ENCODE results near the gene FAM120B. TPM values are rescaled to one million over a fixed set of nuclear protein-coding genes. Genes with fewer than 3 reads are reported as not detected.

FAM120B gene
- total RNA-seq, 1 experiment from 2014 or later, result 15.2 TPM

- ChIA-PET POLR2A (no interaction called here), CTCF (interaction anchor here (1.4 to 1.6 kb wide), 2 partner anchors 32 to 88 kb away, joined by 3 to 5 read pairs; no protein-coding TSS in a partner anchor)
- Mint-ChIP-seq H3K27ac (no peak overlapping the region), H3K9me3 (no peaks in the 10 kb centered on the region), H3K4me3 (no peak overlapping the region), H3K4me1 (peaks cover 7% of the 10 kb centered on the region), H3K36me3 (no peaks in the 10 kb centered on the region), H3K27me3 (ENCODE audit: low read depth) (no peaks in the 10 kb centered on the region)
- no peak for TF ChIP-seq ZNF263 (CRISPR knock-in tag; IDR thresholded peaks at IDR 0.05; ENCODE audit: low read depth)
- TF ChIP-seq ZBTB43 (CRISPR knock-in tag; IDR thresholded peaks at IDR 0.05), result no peak
- no peak for TF ChIP-seq ZMAT4 (CRISPR knock-in tag; IDR thresholded peaks at IDR 0.05)
- TF ChIP-seq ESRRA (CRISPR knock-in tag; IDR thresholded peaks at IDR 0.05; ENCODE audit: borderline replicate concordance), result no peak
- no peak for TF ChIP-seq NR2C2 (CRISPR knock-in tag; IDR thresholded peaks at IDR 0.05)
- no peak for TF ChIP-seq CTCF (IDR thresholded peaks at IDR 0.05)
- TF ChIP-seq ZNF425 (CRISPR knock-in tag; conservative IDR thresholded peaks at IDR 0.05), result no peak
- TF ChIP-seq ETV6 (CRISPR knock-in tag; IDR thresholded peaks at IDR 0.05), result no peak
- no peak for TF ChIP-seq USF1 (CRISPR knock-in tag; IDR thresholded peaks at IDR 0.05)
- TF ChIP-seq JUN (CRISPR knock-in tag; IDR thresholded peaks at IDR 0.05), result no peak
- TF ChIP-seq NR1H2 (CRISPR knock-in tag; IDR thresholded peaks at IDR 0.05), result no peak
- TF ChIP-seq NR3C1 (CRISPR knock-in tag; conservative IDR thresholded peaks at IDR 0.05; ENCODE audit: low read depth), result no peak
- no peak for TF ChIP-seq ZNF423 (CRISPR knock-in tag; IDR thresholded peaks at IDR 0.05)
- TF ChIP-seq GRHL2 (CRISPR knock-in tag; IDR thresholded peaks at IDR 0.05; ENCODE audit: insufficient replicate concordance, severe bottlenecking), result no peak
- TF ChIP-seq ERG (CRISPR knock-in tag; IDR thresholded peaks at IDR 0.05), result no peak
- no peak for TF ChIP-seq ZBTB21 (CRISPR knock-in tag; IDR thresholded peaks at IDR 0.05; ENCODE audit: borderline replicate concordance)
- no peak for ATAC-seq
- DNase-seq (ENCODE audit: low spot score), result no peak
These were observed 136.0 kb downstream of the FAM120B start for GRCh38 chr6:170442596-170442995.

GRCh38 chr6:170443151-170443662 is 136.6 kb downstream of the FAM120B start:
- ATAC-seq (peak; percentile 81), DNase-seq (ENCODE audit: low spot score) (no peak)
- ChIA-PET POLR2A (no interaction called here), CTCF (interaction anchor here (0.9 to 1.6 kb wide), 3 partner anchors 31 to 87 kb away, joined by 3 to 5 read pairs (median 3); no protein-coding TSS in a partner anchor)
- Mint-ChIP-seq H3K4me1 (peaks cover 2% of the 10 kb centered on the region), H3K27ac (no peak overlapping the region), H3K4me3 (no peak overlapping the region), H3K9me3 (no peaks in the 10 kb centered on the region), H3K27me3 (ENCODE audit: low read depth) (no peaks in the 10 kb centered on the region), H3K36me3 (no peaks in the 10 kb centered on the region)
- TF ChIP-seq ERG (CRISPR knock-in tag; IDR thresholded peaks at IDR 0.05) (no peak), CDX4 (CRISPR knock-in tag; IDR thresholded peaks at IDR 0.05; ENCODE audit: borderline replicate concordance) (no peak), NFYB (CRISPR knock-in tag; conservative IDR thresholded peaks at IDR 0.05; ENCODE audit: low read depth) (no peak), ZNF532 (CRISPR knock-in tag; IDR thresholded peaks at IDR 0.05; ENCODE audit: borderline replicate concordance) (no peak), TCF7 (CRISPR knock-in tag; IDR thresholded peaks at IDR 0.05; ENCODE audit: low read depth) (no peak)

All from WTC11 (cell line).